Endothelial cell of umbilical vein (primary cell): ENCODE measurements around the gene CSRP1. TPM values are rescaled to one million over a fixed set of nuclear protein-coding genes. Genes with fewer than 3 reads are reported as not detected.

Experiments used
- BruUV-seq: library from RNA; stranded (reverse); fragments of 400-500 nt; replicated peaks from 2 replicates; lab custom pipeline; 2021; lab: Mats Ljungman, UMichigan
- CTCF ChIA-PET: fragments of 300-600, 350-600 bp; sonication (Branson Sonifier 250); formaldehyde crosslinking; loops from one replicate; lab custom pipeline; 2021; ENCODE audit warnings: antibody characterized with exemption, inconsistent platforms; lab: Charles Lee
- POLR2A ChIA-PET: fragments of 300-600, 350-600 bp; sonication (Branson Sonifier 250); formaldehyde crosslinking; loops from one replicate; lab custom pipeline; 2021; ENCODE audit warnings: antibody characterized with exemption, inconsistent platforms; lab: Charles Lee
- DNase-seq: peaks from one replicate; pipeline ENCODE4 v3.0.0-alpha.2; 2011; ENCODE audit warnings: low read depth, low spot score
- FAIRE-seq: peaks from 2 replicates; lab custom pipeline; 2011; peaks lifted over from hg19 to GRCh38; lab: Jason Lieb, UNC
- H2AFZ ChIP-seq: 2 replicates; pipeline ENCODE4 v1.6.0; 2012; ENCODE audit warnings: low read depth, low read length, control low read depth, inconsistent platforms
- H3K27ac ChIP-seq: 2 replicates; pipeline ENCODE4 v1.5.1; 2011; ENCODE audit warnings: low read depth, mild to moderate bottlenecking, control low read depth, low read length, moderate library complexity; ENCODE audit not compliant: insufficient read depth
- H3K27me3 ChIP-seq, 2 experiments: 2 replicates each; pipeline versions ENCODE4 v1.6.0 to v1.6.1; 2011; ENCODE audit warnings: low read length in 2 of 2, mixed read lengths in 1 of 2; ENCODE audit not compliant: control insufficient read depth in 2 of 2, insufficient read depth in 2 of 2
- H3K36me3 ChIP-seq, 2 experiments: 2 replicates in 1 of 2; 3 replicates in 1 of 2; pipeline ENCODE4 v1.5.1; 2011; ENCODE audit warnings: low read length in 2 of 2, mild to moderate bottlenecking in 1 of 2, moderate library complexity in 1 of 2; ENCODE audit not compliant: control insufficient read depth in 2 of 2, insufficient read depth in 2 of 2; ENCODE audit errors: extremely low read depth in 1 of 2
- H3K4me1 ChIP-seq: 3 replicates; pipeline ENCODE4 v1.5.1; 2011; ENCODE audit warnings: mild to moderate bottlenecking, low read length; ENCODE audit not compliant: control insufficient read depth, insufficient read depth; ENCODE audit errors: extremely low read depth
- H3K4me2 ChIP-seq: 2 replicates; pipeline ENCODE4 v1.6.1; 2011; ENCODE audit warnings: low read length, control low read depth, mixed read lengths; ENCODE audit not compliant: insufficient read depth
- H3K4me3 ChIP-seq, 3 experiments: fragments of 200-600 bp in 1 of 3; sonication (generic), shearing (Covaris generic) in 1 of 3; replicated peaks in 1 of 3; 2 replicates each; pipeline ENCODE4 v1.5.1; 2011 to 2016; ENCODE audit warnings: control low read depth in 3 of 3, low read length in 3 of 3, mild to moderate bottlenecking in 2 of 3, inconsistent platforms in 1 of 3, low read depth in 1 of 3, moderate library complexity in 1 of 3; ENCODE audit not compliant: insufficient read depth in 1 of 3
- H3K79me2 ChIP-seq: 2 replicates; pipeline ENCODE4 v1.6.0; 2012; ENCODE audit warnings: low read length, inconsistent platforms; ENCODE audit not compliant: control insufficient read depth, insufficient read depth
- H3K9ac ChIP-seq: replicated peaks from 2 replicates; pipeline ENCODE3; 2011; ENCODE audit warnings: low read length, control low read depth; ENCODE audit not compliant: insufficient read depth; ENCODE audit errors: extremely low read depth
- H3K9me1 ChIP-seq: replicated peaks from 3 replicates; pipeline ENCODE4 v1.6.0; 2011; ENCODE audit warnings: mild to moderate bottlenecking, low read length; ENCODE audit not compliant: control insufficient read depth, insufficient read depth; ENCODE audit errors: extremely low read depth
- H3K9me3 ChIP-seq: replicated peaks from 2 replicates; pipeline ENCODE4 v1.5.1; 2012; ENCODE audit warnings: low read length, inconsistent platforms; ENCODE audit not compliant: control insufficient read depth, insufficient read depth
- H4K20me1 ChIP-seq: replicated peaks from 2 replicates; pipeline ENCODE3; 2011; ENCODE audit warnings: mild to moderate bottlenecking, low read length; ENCODE audit not compliant: control insufficient read depth, insufficient read depth; ENCODE audit errors: extremely low read depth
- EZH2 ChIP-seq: IDR thresholded peaks from 2 replicates; pipeline ENCODE4 v1.6.1; 2012; ENCODE audit warnings: borderline replicate concordance, low read depth, mild to moderate bottlenecking, moderate library complexity, low read length, inconsistent platforms; ENCODE audit not compliant: severe bottlenecking
- FOS ChIP-seq: IDR thresholded peaks from 2 replicates; pipeline ENCODE4 v1.6.1; 2011; ENCODE audit warnings: mild to moderate bottlenecking, low read length, moderate library complexity, borderline replicate concordance; ENCODE audit not compliant: insufficient read depth
- JUN ChIP-seq: IDR thresholded peaks from 2 replicates; pipeline ENCODE4 v1.6.1; 2011; ENCODE audit warnings: borderline replicate concordance, low read depth; ENCODE audit not compliant: insufficient read length, insufficient read depth
- MYC ChIP-seq: IDR thresholded peaks from one replicate; pipeline ENCODE4 v1.6.1; 2011; ENCODE audit warnings: mild to moderate bottlenecking, low read depth, low read length
- POLR2A ChIP-seq: IDR thresholded peaks from 2 replicates; pipeline ENCODE4 v1.6.1; 2012; ENCODE audit warnings: low read depth, mild to moderate bottlenecking, control low read depth, low read length
- POLR2AphosphoS5 ChIP-seq: IDR thresholded peaks from 2 replicates; pipeline ENCODE4 v1.6.1; 2012; ENCODE audit warnings: low read depth, mild to moderate bottlenecking, control low read depth, low read length, moderate library complexity; ENCODE audit not compliant: insufficient read depth
- dilution Hi-C: fragments of 300-500 bp; cut with MboI; formaldehyde crosslinking; loops from one replicate; pipeline ENCODE4 v1.15.0; 2019; ENCODE audit warnings: low sequenced_read_pairs; ENCODE audit not compliant: extremely low pct_ligation_motif_present
- intact Hi-C: fragments of 100-400 bp; cut with micrococcal nuclease; formaldehyde crosslinking; loops from one replicate; pipeline ENCODE4 v1.10.0; 2022
- polyA plus RNA-seq, 4 experiments: library from polyadenylated mRNA; depleted of rRNA in 3 of 4; stranded (reverse) in 3 of 4; unstranded in 1 of 4; fragments of >200 nt; gene quantifications; 2 replicates each; pipeline versions ENCODE4 v1.2.1 to v1.2.3, GENCODE V29; 2011 to 2012; ENCODE audit warnings: missing spikeins in 1 of 4
- total RNA-seq: library from RNA; stranded (reverse); gene quantifications from 2 replicates; pipeline ENCODE4 v1.2.3, GENCODE V29; 2021
- TF ChIP-seq, protein P1 (sequence below), 2 donors: IDR thresholded peaks; 1 replicate in 1 of 2; 2 replicates in 1 of 2; pipeline ENCODE4 v1.5.1; 2011; ENCODE audit warnings: low read length in 2 of 2, mild to moderate bottlenecking in 2 of 2, moderate library complexity in 2 of 2, control low read depth in 1 of 2, inconsistent platforms in 1 of 2, low read depth in 1 of 2; ENCODE audit not compliant: insufficient read depth in 1 of 2; ENCODE audit errors: extremely low read depth in 1 of 2
- TF ChIP-seq, protein P2 (sequence below): IDR thresholded peaks from 2 replicates; pipeline ENCODE4 v1.6.1; 2011; ENCODE audit not compliant: insufficient read depth, insufficient read length

The CSRP1 gene
- total and polyA plus RNA-seq, 2 donors (not counting 3 experiments of a cell fraction or from before 2014, with no cell fraction given) = 393 to 510 TPM

DNA sequence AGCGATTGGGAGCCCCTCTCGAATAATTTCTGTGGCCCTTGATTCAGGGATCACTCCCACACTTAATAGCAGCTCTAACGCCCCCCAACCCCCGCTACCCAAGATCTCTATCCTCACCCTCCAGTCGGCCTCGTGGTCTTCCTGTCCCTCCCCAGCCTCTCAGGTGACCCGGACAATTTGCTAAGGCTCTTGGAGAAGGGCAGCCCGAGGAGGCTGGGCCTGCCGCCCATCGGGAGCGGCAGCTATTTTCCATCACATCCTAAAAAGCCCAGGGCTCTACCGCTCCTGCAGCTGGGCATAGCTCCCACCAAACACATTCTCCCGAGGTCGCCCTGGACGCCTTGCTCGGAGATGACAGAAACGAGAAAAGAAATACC is 25.9 kb downstream of the CSRP1 start:
- no peak overlapping the region for H3K9ac ChIP-seq
- BruUV-seq = no TSS peak

More for the DNA sequence above, 25.9 kb downstream of the CSRP1 start:
- peak overlapping the region; percentile 17 for H2AFZ ChIP-seq
- H4K20me1 ChIP-seq = no peaks in the 10 kb centered on the region
- no peaks in the 10 kb centered on the region for H3K9me3 ChIP-seq
- intact Hi-C loops = loop anchor here (5.0 kb wide), 1 partner anchor 76 kb away; no protein-coding TSS in a partner anchor
- H3K27me3 ChIP-seq = peaks cover under 1 to 4% of the 10 kb centered on the region in 2 experiments
- H3K4me2 ChIP-seq = peak overlapping the region; percentile 52
- dilution Hi-C loops = no loop called here
- H3K36me3 ChIP-seq = peaks cover 9 to 16% of the 10 kb centered on the region in 2 experiments
- POLR2A ChIA-PET = interaction anchor here (1.1 to 2.8 kb wide), 6 partner anchors 9 to 32 kb away, joined by 3 to 30 read pairs (median 6); partner anchors contain the start of genes CSRP1 and PHLDA3
- H3K4me3 ChIP-seq = peak overlapping the region in 1 of 3 experiments; percentile 19
- H3K27ac ChIP-seq = no peak overlapping the region
- TF ChIP-seq JUN (no peak), EZH2 (no peak), FOS (no peak), POLR2A (no peak), POLR2AphosphoS5 (no peak), MYC (no peak)
- TF ChIP-seq, protein P1, sequence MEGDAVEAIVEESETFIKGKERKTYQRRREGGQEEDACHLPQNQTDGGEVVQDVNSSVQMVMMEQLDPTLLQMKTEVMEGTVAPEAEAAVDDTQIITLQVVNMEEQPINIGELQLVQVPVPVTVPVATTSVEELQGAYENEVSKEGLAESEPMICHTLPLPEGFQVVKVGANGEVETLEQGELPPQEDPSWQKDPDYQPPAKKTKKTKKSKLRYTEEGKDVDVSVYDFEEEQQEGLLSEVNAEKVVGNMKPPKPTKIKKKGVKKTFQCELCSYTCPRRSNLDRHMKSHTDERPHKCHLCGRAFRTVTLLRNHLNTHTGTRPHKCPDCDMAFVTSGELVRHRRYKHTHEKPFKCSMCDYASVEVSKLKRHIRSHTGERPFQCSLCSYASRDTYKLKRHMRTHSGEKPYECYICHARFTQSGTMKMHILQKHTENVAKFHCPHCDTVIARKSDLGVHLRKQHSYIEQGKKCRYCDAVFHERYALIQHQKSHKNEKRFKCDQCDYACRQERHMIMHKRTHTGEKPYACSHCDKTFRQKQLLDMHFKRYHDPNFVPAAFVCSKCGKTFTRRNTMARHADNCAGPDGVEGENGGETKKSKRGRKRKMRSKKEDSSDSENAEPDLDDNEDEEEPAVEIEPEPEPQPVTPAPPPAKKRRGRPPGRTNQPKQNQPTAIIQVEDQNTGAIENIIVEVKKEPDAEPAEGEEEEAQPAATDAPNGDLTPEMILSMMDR (IDR thresholded peaks at IDR 0.05; ENCODE audit: extremely low read depth in 1 of 2, insufficient read depth in 1 of 2, low read depth in 1 of 2, low read length in 2 of 2) = no peak
- TF ChIP-seq, protein P2, sequence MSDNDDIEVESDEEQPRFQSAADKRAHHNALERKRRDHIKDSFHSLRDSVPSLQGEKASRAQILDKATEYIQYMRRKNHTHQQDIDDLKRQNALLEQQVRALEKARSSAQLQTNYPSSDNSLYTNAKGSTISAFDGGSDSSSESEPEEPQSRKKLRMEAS = no peak
- peaks cover 2% of the 10 kb centered on the region for H3K79me2 ChIP-seq
- no peaks in the 10 kb centered on the region for H3K9me1 ChIP-seq
- no peak for FAIRE-seq
- peaks cover 16% of the 10 kb centered on the region for H3K4me1 ChIP-seq
- CTCF ChIA-PET = interaction anchor here (0.9 to 28.3 kb wide), 20 partner anchors 10 to 234 kb away, joined by 3 to 1317 read pairs (median 8); partner anchors contain the start of genes CSRP1 and PHLDA3
- no peak for DNase-seq
